NCI-H1092 (cell line): ENCODE data around the gene JMJD1C.
"Not testable (repeated sequence)": the region's sequence is repeated elsewhere in the genome, so short reads cannot be mapped to it uniquely, and the experiment has no call there.

ENCODE experiments used
- DNase-seq: peaks from one replicate; lab custom pipeline; 2025; lab: John Stamatoyannopoulos, UW

Gene JMJD1C

DNA sequence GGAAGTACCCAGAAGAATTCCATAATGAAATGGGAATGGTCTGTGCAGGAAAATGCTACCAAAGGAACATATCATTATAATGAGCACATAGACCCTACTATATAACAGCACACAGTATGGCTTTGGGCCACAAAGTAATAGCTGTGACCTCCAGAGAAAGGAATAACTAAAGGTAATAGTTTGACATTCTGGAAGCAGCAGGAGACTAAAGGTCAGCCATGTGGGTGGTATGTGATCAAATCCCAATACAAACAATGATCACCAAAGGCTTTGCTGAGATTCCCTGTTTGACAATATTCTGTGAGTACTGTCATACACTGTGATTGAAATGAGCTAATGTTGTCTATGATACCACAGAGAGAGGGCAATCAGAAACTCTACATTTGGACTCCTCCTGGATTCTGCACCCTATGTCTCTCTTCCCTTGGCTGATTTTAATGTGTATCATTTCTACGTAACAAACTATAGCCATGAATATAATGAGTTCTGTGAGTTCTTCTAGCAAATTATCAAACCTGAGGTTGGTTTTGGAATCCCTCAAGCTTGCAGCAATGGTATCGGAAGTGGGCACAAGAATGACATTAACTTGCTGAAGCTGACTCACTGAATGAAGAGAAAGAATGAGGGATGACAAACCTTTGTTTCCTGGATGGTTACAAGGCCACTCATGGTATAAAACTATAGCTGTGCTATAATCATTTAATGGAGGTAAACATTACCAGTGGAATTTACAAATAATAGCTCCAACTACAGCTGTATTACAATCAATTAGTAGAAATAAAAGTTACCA is 99.6 kb downstream of the JMJD1C start:
- no peak for DNase-seq

DNA sequence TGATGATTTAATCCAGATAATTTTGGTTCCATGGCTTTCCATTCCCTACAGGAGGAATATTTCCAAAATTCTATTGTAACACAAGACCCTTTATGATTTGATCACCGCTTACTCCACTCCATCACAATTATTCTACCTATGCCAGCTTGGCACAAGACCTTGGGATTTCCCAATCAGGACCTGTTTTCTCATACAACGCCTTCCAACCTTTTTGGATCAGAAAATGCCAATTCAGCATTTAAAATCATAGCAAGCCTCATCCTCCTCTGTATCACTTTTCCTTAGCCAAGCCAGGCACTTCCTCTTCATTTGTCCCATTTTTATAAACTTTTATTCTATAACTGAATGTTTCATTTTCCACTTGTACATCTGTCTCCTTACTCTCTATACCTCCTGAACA is 100.9 kb downstream of the JMJD1C start:
- no peak for DNase-seq

DNA sequence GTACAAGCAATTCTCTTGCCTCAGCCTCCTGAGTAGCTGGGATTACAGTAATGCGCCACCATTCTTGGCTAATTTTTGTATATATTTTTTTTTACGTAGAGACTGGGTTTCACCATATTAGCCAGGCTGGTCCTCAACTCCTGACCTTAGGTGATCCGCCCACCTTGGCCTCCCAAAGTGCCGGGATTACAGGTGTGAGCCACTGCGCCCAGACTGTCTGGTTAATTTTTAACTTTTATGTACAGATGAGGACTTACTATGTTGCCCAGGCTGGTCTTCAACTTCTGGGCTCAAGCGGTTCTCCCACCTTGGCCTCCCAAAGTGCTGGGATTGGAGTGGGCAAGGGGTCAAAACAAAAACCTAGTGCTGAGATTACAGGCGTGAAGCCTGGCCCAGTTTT is 101.8 kb downstream of the JMJD1C start:
- no peak for DNase-seq

DNA sequence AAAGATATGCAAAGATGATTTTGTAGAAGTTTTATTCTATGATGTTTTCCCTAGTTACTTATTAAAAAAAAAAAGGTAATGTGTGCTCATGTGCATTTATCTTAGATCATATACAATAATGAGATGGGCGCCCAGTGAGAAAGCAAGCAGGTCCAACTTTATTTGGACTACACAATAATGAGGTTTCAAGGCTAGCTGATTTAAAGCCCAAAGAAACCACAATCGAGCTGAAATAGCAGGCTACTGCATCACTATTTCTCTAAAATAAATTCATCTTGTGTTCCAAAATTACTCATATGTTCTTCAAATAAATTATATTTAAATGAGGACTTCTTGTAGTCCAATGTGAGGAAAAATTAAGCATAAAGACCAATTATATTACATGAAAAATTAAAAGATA is 110.1 kb downstream of the JMJD1C start:
- no peak for DNase-seq

DNA sequence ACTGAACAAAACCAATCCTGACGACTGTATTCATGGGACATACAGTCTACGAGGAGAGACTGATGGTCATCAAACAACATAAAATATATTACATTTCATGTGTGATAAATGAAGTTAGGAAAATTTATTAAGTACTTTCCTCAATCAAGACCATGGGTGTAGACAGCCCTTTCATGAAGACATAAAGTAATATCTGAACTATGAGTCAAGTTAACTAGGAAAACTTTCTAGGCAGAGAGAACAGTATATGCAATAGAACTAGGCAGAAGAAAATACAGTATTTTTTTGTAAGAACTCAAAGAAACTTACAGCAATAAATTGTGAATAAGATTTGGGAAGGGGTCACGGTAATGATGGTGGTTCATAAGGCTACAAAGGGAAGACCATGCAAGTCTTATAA is 112.8 kb downstream of the JMJD1C start:
- DNase-seq = no peak

DNA sequence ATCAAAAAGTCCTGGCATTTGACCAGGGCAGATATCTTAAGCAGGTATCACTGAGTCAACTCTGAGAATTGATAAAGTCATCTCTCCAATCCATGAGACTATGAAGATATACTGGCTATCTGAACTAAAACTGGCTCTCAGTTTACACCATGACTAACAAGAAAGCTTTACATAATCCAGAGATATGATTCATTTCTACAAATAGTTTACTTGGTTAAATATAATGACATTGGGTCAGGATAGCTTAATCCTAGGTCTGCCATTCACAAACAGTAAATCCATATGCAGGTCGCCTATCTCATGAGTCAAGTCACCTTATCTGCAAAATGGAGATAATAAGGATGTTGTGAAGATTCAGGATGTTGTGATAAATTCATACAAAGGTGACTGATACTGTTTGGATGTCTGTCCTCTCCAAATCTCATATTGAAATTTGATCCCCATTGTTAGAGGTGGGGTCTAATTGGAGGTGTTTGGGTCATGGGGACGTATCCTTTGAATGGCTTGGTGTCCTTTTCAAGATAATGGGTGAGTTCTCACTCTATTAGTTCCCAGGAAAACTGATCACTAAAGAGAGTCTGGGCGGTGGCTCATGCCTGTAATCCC is 117.4 kb downstream of the JMJD1C start:
- no peak for DNase-seq

DNA sequence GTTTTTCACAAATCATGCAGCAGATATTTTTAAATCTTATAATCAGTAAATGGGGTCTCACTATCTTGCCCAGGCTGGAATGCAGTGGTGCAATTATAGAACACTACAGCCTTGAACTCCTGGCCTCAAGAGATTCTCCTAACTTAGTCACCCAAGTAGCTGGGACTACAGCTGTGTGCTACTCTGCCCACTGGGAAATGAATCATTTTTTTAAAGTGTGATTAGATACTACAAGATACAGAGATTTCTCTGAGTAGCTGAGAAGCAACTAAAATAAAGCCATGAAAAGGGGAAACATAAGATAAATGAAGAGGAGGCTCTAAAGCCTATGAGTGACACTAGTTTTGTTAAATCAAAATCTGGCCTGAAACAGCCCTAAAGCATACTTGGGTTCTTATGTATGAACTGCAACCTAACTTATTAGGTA is 119.7 kb downstream of the JMJD1C start:
- DNase-seq = no peak

DNA sequence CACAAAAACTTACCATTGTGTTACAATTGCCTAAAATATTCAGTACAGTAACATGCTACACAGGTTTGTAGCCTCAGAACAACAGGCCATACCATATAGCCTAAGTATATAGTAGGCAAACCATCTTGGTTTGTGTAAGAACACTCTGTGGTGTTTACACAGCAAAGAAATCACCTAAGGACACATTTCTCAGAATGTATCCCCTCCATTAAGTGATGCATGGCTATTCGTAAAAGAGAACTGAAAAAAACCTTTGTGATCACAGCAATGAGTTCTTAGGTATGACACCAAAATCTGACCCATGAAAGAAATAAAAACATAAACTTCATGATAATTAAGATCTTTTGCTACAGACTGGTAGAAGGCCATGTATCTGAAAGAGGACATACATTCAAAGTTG is 121.5 kb downstream of the JMJD1C start:
- DNase-seq = no peak

DNA sequence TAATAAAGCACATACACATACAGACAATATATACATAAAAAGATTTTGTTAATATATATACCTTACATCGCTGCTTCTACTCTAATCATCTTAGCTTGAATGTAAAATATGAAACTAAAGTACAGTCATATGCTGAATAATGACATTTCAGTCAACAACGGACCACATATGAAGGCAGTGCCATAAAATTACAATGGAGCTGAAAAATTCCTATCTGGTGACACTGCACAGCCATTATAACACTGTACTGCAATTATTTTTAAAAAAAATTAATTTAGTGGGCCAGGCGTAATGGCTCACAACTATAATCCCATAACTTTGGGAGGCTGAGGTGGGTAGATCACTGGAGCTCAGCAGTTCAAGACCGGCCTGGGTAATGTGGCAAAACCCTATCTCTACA is 122.3 kb downstream of the JMJD1C start:
- no peak for DNase-seq

DNA sequence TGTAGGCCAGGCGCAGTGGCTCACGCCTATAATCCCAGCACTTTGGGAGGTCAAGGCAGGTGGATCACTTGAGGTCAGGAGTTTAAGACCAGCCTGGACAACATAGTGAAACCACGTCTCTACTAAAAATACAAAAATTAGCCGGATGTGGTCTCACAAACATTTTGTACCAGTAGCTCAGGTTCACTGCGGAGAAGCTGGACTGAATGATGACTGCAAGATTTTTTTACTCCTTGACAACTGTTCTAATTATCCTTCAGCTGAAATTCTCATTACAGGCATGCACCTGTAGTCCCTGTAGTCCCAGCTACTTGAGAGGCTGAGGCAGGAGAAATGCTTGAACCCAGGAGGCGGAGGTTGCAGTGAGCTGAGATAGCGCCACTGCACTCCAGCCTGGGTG is 126.1 kb downstream of the JMJD1C start:
- DNase-seq = not testable (repeated sequence)

DNA sequence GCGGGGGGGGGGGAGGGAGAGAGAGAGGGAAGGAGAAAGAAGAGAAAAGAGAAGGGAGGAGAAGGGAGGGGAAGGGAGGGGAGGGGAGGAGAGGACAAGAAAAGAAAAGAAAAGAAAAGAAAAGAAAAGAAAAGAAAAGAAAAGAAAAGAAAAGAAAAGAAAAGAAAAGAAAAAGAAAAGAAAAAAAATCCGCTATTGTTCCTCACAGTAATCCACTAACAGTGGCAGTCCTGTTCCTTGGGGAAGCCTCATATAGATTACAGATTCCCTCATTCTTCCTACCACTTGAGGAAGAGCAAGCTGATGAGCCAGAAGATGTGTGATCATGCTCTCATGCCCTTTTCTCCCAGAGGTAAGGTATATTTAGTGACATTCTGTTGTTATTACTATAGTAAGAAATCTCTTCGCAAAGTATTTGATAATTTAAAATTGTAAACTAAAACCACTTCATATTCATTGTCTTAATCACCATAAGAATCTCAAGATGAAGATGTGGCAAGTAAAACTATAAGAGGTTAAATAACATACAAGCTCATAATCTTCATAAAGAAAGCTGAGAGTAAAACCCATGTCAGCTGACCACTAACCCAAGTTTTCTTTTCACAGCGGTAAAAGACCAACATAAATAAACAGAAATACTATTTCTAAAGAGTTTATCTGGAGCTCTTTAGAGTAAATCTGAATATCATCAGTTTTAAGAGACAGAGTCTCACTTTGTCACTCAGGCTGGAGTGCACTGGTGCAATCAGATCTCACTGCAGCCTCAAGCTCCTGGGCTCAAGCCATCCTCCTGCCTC is 128.1 kb downstream of the JMJD1C start:
- DNase-seq = no peak

DNA sequence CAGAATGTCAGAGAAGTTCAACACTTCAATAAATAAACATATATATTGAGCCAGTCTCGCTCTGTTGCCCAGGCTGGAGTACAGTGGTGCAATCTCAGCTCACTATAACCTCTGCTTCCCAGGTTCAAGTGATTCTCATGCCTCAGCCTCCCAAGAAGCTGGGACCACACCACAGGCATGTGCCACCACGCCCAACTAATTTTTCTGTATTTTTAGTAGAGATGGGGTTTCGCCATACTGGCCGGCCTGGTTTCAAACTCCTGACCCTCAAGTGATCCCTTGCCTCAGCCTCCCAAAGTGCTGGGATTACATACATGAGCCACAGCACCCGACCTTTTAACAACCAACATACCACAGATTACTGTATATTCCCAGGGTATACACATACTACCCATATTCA is 134.2 kb downstream of the JMJD1C start:
- DNase-seq = no peak

DNA sequence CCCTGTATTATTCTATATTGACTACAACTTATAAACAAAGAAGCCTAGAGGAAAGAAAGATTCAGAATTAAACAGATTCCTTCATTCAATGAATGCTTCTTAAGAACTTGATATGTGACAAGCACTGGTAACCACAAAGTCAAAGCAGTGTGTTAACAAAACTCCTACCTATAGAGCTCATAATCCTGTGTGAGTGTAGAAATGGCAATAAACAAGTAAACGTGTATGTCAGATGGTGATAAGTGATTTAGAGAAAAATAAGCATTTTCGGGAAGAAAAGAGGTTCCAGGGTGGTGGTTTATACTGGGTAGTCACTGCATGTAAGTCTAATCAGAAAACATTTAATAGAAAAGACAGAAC is 141.3 kb downstream of the JMJD1C start:
- no peak for DNase-seq

DNA sequence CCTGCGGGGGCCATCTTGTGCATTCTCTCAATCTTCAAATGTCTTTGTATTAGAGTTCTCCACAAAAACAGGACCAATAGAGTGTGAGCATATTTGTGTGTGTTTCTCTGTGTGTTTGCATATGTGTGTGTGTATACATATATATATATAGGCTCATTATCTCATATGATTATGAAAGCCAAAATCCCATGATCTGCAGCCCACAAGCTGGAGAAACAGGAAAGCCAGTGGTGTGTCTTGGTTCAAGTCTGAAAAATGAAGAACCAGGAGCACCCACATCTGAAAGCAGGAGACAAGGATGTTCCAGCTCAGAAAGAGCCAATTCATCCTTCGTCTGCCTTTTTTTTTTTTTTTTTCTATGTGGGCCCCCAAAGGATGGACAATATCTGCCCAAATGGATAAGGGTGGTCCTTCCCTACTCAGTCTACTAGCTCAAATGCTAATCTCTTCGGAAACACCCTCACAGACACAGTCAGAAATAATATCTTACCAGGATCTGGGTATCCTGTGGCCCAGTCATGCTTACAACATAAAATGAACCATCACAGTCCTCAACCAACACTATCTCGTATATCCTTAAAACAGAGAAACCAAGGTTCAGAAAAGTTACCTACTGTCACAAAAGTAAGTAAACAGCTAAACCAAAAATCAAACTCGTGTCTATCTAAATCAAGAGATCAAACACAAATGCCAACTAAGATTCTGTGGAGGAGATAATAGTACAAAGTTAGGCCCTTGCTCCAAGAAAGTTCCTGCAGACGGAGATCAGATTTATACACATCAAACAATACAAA is 141.9 kb downstream of the JMJD1C start:
- DNase-seq = no peak

DNA sequence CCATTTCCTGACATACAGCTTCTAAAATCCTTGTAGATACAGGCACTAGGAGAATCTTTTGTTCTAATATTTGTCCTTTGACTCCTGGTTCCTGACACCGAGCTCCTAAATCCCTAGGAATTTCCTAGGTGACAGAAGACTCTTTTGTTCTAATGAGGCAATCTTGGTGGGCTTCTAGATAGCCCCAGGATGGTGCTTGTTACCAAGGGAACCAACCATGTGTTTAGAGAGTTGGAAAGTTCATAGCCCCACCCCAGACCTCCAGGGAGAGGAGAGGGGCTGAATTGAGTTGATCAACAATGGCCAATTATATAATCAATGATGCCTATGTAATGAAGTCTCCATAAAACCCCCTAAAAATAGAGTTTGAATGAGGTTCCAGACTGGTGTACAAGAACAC is 145.1 kb downstream of the JMJD1C start:
- no peak for DNase-seq

DNA sequence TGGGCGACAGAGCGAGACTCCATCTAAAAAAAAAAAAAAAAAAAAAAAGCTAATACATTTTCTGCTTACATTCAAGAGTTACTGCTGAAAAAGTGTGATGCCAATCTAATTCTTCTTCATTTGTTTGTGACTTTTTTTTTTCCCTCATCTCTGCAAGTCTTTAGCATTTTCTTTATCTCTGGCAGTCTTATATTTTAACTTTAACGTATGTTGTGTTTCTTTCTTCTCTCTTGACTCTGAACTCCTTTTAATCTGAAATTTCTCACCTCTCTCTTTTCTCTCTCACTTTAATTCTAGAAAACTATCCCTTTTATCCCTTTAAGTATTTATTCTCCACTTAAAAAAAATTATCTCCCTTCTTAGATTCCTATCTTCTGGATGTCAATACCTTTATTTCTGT is 146.5 kb downstream of the JMJD1C start:
- DNase-seq = no peak

DNA sequence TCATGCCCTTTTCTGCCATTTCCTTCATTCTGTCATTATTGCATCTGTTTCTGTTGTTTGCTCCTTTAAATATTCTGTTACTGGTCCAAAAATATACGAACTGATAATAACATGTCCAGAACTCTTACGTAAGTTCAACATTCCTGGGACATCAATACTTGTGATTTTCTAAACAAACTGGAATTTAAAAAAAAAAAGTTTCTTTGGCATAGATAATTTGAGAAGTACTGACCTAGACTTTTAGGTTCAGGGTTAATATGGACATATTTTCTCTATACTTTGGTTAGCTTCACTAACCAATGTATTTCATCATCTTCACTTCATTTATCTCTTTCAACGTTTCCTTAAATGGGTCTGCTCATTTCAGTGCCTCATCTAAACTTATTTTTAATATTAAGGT is 147.3 kb downstream of the JMJD1C start:
- DNase-seq = no peak

DNA sequence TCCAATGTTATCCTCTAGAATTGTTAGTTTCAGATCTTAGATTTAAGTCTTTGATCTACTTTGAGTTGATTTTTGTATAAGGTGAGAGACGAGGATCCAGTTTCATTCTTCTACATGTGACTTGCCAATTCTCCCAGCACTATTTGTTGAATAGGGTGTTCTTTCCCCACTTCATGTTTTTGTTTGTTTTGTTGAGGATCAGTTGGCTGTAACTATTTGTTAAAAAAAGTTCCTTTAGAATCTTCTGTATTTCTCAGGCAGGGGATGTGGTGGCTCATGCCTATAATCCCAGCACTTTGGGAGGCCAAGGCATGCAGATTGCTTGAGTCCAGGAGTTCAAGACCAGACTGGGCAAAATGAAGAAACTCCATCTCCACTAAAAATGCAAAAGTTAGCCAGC is 151.8 kb downstream of the JMJD1C start:
- DNase-seq = no peak

DNA sequence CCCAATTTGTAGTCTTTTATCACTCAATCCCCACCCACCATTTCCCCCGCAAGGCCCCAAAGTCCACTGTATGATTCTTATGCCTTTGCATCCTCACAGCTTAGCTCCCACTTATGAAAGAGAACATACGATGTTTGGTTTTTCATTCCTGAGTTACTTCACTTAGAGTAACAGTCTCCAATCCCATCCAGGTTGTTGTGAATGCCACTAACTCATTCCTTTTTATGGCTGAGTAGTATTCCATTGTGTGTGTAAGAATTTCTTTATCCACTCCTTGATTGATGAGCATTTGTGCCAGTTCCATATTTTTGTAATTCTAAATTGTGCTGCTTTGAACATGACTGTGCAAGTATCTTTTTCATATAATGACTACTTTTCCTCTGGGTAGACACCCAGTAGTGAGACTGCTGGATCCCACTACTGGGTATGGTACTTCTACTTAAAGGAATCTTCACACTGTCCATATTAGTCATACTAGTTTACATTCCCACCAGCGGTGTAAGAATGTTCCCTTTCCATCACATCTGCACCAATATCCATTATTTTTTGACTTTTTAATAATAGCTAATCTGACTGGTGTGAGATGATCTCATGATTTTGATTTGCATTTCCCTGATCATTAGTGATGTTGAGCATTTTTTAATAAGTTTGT is 152.6 kb downstream of the JMJD1C start:
- DNase-seq = no peak

DNA sequence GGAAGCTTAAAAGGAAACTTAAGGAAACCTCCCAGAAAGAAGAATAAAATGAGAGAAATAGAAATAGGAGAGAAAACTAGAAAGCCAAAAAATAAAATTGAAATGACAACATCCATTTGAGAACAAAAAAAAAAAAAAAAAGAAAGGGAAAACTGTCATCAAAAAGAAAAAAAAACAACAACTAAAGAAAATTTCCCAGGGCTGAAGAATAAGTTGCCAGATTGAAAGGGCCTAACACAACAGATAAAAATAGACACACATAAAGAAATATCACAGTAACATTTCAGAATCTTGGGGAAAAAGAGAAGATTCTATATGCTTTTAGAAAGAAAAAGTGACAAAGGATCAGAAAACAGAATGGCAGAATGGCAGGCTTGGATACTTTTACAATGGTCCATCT is 157.1 kb downstream of the JMJD1C start:
- DNase-seq = no peak

DNA sequence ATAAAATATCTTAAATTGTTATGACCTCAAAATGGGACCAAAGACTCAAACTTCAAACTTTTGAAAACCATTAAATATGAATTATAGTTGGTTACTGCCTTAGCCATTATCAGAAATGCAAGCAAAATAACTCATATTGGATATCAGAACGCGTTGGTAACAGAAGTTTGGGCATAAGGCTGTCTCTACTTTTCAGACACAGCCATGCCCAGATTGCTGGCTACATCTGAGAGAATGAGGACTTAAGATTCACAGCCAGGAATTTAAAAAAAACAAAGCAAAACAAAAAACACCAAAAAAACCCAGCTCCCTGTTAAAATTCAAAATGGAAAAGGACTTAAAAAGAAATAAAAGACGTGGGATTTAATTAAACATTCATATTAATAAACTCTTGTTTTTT is 161.6 kb downstream of the JMJD1C start:
- DNase-seq = no peak

DNA sequence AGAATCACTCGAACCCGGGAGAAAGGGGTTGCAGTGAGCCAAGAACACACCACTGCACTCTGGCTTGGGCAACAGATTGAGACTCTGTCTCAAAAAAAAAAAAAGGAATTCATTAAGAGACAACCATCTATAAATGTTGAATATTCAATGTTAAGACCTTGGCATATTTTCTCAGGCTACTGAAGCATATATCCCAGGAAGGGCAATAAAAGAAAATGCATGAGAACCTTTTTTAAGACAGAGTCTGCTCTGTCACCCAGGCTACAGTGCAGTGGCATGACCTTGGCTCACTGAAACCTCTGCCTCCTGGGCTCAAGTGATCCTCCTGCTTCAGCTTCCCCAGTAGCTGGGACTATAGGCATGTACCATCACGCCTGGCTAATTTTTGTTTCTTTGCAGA is 165.0 kb downstream of the JMJD1C start:
- no peak for DNase-seq
